Upper lobe of right lung (tissue), 1 donor: ENCODE data around the gene FRMD8. TPM values are rescaled to one million over a fixed set of nuclear protein-coding genes. Genes with fewer than 3 reads are reported as not detected.

Experiments
- ATAC-seq: fragments of 200-7000 bp; cut with Tn5 transposase; one replicate; pipeline ENCODE4 v1.9.1; 2020; ENCODE audit warnings: mild to moderate bottlenecking, moderate library complexity
- DNase-seq: peaks from one replicate; pipeline ENCODE4 v3.0.0-alpha.2; 2020
- H3K27ac ChIP-seq: fragments of 200-600 bp; one replicate; pipeline ENCODE4 v1.8.0; 2022
- H3K27me3 ChIP-seq: fragments of 200-600 bp; one replicate; pipeline ENCODE4 v1.8.0; 2022; ENCODE audit warnings: mild to moderate bottlenecking
- H3K36me3 ChIP-seq: fragments of 200-600 bp; one replicate; pipeline ENCODE4 v1.8.0; 2022
- H3K4me1 ChIP-seq: fragments of 200-600 bp; one replicate; pipeline ENCODE4 v1.8.0; 2022
- H3K4me3 ChIP-seq: fragments of 200-600 bp; one replicate; pipeline ENCODE4 v1.8.0; 2022; ENCODE audit warnings: mild to moderate bottlenecking
- H3K9me3 ChIP-seq: fragments of 200-600 bp; one replicate; pipeline ENCODE4 v1.8.0; 2022
- intact Hi-C: fragments of 100-400 bp; cut with DNase I; formaldehyde crosslinking; loops from one replicate; pipeline ENCODE4 v1.11.0; 2022
- total RNA-seq: library from RNA; stranded (reverse); fragmentation: NEBNext Ultra II Directional; extraction: Animal tissue kit (Norgen Biotek cat#: 25700); gene quantifications from one replicate; pipeline ENCODE4 v1.2.1, GENCODE V29; 2021
- TF ChIP-seq, protein P1 (sequence below): fragments of 200-600 bp; IDR thresholded peaks from one replicate; pipeline ENCODE4 v1.8.0; 2022; ENCODE audit warnings: antibody characterized with exemption
- donor health status: DM: no; HTN: yes; CAD: no; lungs with severe emphysema.

Gene FRMD8
- total RNA-seq, 1 donor from 2014 or later = 37.1 TPM

DNA sequence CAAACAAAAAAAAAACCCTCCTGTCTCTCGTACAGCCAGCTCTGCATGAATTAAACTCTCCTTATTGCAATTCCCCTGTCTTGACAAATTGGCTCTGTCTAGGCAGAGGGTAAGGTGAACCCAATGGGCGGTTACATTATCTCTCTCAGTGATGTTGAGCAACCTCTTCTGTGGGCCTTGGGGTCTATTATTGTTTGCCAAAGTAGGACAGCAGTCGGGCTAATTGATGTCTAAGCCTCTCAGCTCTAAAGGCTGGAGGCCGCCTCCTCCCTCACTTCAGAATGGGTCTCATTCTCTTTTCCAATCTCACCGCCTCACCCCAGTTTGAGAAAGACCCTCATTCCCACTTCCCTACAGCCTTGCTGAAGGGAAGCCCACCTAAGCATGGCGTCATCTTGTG is 2.7 kb upstream of the FRMD8 start:
- H3K27ac ChIP-seq = peak overlapping the region; percentile 98
- TF ChIP-seq, protein P1, sequence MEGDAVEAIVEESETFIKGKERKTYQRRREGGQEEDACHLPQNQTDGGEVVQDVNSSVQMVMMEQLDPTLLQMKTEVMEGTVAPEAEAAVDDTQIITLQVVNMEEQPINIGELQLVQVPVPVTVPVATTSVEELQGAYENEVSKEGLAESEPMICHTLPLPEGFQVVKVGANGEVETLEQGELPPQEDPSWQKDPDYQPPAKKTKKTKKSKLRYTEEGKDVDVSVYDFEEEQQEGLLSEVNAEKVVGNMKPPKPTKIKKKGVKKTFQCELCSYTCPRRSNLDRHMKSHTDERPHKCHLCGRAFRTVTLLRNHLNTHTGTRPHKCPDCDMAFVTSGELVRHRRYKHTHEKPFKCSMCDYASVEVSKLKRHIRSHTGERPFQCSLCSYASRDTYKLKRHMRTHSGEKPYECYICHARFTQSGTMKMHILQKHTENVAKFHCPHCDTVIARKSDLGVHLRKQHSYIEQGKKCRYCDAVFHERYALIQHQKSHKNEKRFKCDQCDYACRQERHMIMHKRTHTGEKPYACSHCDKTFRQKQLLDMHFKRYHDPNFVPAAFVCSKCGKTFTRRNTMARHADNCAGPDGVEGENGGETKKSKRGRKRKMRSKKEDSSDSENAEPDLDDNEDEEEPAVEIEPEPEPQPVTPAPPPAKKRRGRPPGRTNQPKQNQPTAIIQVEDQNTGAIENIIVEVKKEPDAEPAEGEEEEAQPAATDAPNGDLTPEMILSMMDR = no peak
- H3K4me1 ChIP-seq = peaks cover 69% of the 10 kb centered on the region
- intact Hi-C loops = no loop called here
- ATAC-seq (no peak), DNase-seq (no peak)
- no peaks in the 10 kb centered on the region for H3K9me3 ChIP-seq
- no peaks in the 10 kb centered on the region for H3K27me3 ChIP-seq
- no peak overlapping the region for H3K4me3 ChIP-seq
- no peaks in the 10 kb centered on the region for H3K36me3 ChIP-seq

DNA sequence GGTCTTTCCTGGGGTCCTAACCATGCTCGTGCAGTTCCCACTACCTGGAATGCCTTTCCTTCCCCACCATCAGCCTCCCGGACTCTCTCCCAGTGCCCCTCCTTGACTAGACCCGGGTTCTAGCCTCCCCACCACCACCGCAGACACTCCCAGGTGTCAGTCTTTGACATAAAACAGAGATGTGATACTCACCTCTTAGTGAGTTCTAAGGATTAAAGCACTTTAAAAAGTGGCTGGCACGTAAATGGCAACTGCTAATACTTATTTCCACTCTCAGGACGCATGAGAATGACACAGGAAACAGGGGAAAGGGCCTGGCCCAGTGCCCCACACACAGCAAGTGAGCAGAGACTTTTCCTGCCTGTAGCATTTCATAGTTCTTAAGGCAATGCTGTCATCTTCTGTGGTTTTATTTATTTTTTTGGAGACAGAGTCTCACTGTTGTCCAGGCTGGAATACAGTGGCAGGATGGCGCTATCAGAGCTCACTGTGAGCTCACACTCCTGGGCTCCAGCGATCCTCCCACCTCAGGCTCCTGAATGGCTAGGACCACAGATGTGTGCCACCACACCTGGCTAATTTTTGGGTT is 2.0 kb upstream of the FRMD8 start:
- intact Hi-C loops = no loop called here
- TF ChIP-seq, protein P1 = no peak
- Histone ChIP-seq H3K27ac (peak overlapping the region; percentile 98), H3K9me3 (no peaks in the 10 kb centered on the region), H3K4me3 (no peak overlapping the region), H3K4me1 (peaks cover 75% of the 10 kb centered on the region), H3K36me3 (no peaks in the 10 kb centered on the region), H3K27me3 (no peaks in the 10 kb centered on the region)
- DNase-seq (no peak), ATAC-seq (no peak)

DNA sequence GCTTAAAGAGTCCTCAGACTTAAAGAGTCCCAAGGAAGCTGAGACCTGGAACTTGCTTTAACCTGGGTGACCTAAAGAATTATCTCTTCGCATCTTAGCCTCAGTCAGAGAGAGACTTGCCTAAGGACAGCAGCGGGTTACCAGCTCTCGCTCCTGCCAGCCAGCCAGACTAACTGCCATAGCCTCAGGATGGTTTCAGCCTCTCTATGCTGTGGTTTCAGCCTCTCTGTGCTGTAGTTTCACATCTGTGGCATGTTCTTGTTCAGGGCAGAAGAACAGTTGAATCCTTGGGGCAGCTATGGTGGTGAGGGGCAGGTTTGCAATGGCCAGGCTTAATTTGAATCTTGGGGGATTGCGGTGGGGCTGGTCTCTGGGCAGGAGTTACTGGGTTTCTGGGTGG is 2.3 kb downstream of the FRMD8 start:
- H3K36me3 ChIP-seq = peaks cover 8% of the 10 kb centered on the region

DNA sequence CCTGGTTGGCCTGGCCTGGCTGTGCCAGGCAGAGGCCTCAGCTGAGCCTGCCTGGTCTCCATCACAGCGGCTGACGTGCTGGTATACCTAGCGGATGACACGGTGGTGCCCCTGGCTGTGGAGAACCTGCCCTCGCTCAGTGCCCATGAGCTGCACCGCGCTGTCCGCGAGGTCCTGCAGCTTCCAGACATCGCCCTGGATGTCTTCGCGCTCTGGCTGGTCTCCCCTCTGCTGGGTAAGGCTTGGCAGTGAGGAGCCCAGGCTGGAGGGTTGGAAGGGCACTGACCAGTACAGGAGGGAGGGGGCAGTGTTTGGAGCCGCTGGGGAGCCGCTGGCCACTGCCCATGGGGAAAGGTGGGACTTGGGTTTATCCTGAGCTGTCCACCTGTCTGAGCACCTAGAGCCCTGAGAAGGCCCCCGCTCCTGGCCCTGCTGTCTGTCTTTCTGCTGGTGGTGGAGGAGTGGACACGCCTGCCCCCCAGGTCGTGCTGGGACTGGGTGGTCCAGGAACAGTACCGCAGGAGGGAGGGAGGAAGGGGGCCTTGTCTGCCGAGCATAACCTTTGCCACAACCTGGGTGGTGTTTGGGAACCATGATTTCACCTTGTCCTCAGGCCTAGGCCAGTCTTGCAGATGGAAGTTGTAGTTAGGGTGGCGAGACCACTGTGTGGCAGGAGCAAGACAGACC is 3.0 kb downstream of the FRMD8 start:
- no peak for ATAC-seq
- DNase-seq = peak; percentile 63
- Histone ChIP-seq H3K4me1 (peaks cover 63% of the 10 kb centered on the region), H3K9me3 (no peaks in the 10 kb centered on the region), H3K27me3 (no peaks in the 10 kb centered on the region), H3K36me3 (peaks cover 15% of the 10 kb centered on the region), H3K27ac (peak overlapping the region; percentile 67), H3K4me3 (no peak overlapping the region)
- TF ChIP-seq, protein P1 = no peak
- intact Hi-C loops = no loop called here

More for the DNA sequence above, 2.3 kb downstream of the FRMD8 start:
- no peak for ATAC-seq
- no peaks in the 10 kb centered on the region for H3K9me3 ChIP-seq
- TF ChIP-seq, protein P1 = no peak
- peaks cover 70% of the 10 kb centered on the region for H3K4me1 ChIP-seq
- intact Hi-C loops = no loop called here
- H3K27ac ChIP-seq = no peak overlapping the region
- DNase-seq = no peak
- peak overlapping the region; percentile 97 for H3K4me3 ChIP-seq
- H3K27me3 ChIP-seq = no peaks in the 10 kb centered on the region

DNA sequence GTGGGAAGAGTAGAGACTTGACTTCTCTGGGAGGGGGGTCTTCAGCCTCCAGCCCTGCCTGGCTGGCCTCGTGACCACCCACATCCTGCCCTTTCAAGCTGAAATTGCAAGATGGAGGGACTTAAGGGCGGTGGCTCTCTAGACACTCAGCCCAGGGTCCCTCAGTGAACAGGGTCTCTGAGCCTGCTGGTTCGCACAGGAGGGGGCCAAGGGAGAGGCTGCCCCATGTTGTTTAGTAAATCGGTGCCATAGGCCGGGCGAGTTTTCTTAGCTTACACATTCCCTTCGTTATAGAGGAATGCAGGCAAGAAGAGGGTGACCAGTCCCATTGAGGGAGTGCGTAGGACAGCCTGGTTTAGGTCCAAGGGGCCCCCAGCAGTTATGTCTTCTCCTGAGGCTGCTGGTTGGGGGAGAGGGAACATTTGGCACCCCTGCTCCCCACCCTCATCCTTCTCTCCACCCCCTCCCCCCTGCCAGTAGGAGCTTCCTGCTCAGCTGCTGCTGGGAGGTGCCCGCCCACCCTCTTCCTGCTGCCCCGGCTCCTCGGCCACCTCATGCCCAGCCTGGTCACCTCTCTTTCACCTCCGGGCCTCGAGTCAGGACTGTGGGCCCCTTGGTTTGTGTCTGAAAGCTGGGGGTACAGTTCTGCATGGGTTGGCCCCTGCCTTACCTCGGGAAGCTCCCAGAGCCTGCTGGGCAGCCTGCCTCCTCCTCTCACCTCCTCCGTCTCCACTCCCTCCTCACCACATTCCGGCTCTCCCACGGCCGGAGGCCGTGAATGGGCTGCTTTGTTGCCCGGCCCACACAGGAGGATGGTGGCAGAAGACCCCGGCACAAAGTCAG is 3.9 kb downstream of the FRMD8 start:
- no peaks in the 10 kb centered on the region for H3K9me3 ChIP-seq
- peaks cover 56% of the 10 kb centered on the region for H3K4me1 ChIP-seq
- H3K4me3 ChIP-seq = no peak overlapping the region
- ATAC-seq = no peak
- DNase-seq = peak; percentile 63
- H3K27ac ChIP-seq = peak overlapping the region; percentile 67
- H3K27me3 ChIP-seq = no peaks in the 10 kb centered on the region
- TF ChIP-seq, protein P1 = no peak
- peaks cover 24% of the 10 kb centered on the region for H3K36me3 ChIP-seq
- intact Hi-C loops = no loop called here
